GM04503 (cell line): ENCODE measurements around the gene PHLDB3.
"Not testable (repeated sequence)": the region's sequence is repeated elsewhere in the genome, so short reads cannot be mapped to it uniquely, and the experiment has no call there.

ENCODE experiments used
- DNase-seq: peaks from one replicate; pipeline ENCODE4 v3.0.0-alpha.2; 2012; ENCODE audit warnings: low read depth

PHLDB3 gene

GRCh38 chr19:43444531-43445287 lies 59.8 kb downstream of the PHLDB3 start:
- no peak for DNase-seq

GRCh38 chr19:43444091-43444490 lies 60.5 kb downstream of the PHLDB3 start:
- not testable (repeated sequence) for DNase-seq

DNA sequence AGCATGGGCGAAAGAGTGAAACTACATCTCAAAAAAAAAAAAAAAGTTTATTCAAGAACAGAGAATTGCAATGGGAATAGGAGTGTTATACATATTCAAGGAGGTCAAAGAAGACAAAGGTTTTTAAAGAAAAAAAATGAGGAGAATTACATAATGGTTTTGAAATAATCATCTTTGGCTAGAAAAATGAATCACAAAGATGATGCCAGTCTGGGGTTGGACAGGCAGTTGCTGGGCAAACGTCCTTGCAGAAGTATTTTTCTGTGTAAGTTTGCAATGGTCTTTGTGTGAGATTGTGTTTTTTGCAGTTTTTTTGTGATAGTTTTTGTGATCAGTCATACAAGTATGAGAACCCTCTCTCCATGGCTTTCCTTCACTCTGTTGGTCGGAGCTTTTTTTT lies 62.8 kb downstream of the PHLDB3 start:
- no peak for DNase-seq

GRCh38 chr19:43439709-43440063 lies 64.9 kb downstream of the PHLDB3 start:
- no peak for DNase-seq

DNA sequence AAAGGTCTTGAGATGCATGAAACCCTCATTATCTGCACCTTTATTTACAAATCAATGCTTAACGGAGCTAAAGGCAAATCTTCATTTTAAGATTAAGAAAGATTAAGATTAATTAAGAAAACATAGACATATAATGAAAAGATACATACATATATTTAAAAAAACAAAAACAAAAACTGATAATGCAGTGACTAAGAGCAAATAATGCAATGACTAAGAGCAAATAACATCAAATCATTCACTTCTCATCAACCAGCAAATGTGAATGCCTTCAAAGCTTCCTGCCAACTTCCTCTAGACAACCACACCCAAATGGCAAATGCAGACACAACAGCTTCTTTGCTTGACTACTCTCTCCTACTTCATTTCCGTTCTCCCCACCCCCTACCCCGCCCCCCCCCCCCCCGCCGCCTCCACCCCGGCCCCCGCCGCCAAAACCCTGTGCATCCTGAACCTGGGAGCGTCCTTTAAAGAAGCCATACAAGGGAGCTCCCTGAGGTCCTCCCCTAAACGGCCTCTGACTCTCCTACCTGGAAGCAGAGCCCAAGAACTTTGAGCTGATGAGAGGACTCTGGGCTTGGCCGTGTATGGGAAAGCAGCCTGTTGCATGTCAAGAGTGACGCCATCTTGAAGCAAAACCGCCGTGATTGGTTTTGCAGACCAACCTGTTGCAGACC lies 65.4 kb downstream of the PHLDB3 start:
- DNase-seq: peak; percentile 56

- DNase-seq: peak; percentile 90
Observed at GRCh38 chr19:43438291-43439031, 66.1 kb downstream of the PHLDB3 start.

GRCh38 chr19:43437712-43438111 lies 66.8 kb downstream of the PHLDB3 start:
- DNase-seq: no peak

- not testable (repeated sequence) for DNase-seq
Observed at GRCh38 chr19:43437284-43437683, 67.3 kb downstream of the PHLDB3 start.

GRCh38 chr19:43435775-43436174 lies 68.8 kb downstream of the PHLDB3 start:
- no peak for DNase-seq

DNA sequence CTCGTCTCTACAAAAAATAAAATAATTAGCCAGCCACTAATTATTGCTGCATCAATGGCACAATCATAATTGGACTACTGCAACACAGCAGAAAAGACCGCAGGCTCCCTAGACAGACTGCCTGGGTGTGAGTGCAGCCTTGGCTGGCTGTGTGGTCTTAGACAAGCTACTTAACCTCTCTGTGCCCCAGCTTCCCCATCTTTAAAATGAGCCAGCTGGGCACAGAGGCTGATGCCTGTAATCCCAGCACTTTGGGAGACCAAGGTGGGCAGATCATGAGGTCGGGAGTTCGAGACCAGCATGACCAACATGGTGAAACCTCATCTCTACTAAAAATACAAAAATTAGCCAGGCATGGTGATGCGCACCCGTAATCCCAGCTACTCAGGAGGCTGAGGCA lies 70.9 kb downstream of the PHLDB3 start:
- no peak for DNase-seq

DNA sequence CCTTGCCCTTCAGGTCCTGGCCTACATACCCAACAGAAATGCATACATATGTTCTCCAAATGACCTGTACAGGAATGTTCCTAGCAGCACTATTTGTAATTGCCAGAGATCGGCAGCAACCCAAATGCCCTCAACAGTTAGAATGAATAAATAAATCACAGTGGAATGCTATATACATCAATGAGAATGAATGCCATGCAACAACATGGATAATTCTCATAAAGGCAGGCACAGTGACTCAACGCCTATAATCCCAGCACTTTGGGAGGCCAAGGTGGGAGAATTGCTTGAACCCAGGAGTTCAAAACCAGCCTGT lies 71.2 kb downstream of the PHLDB3 start:
- no peak for DNase-seq

DNA sequence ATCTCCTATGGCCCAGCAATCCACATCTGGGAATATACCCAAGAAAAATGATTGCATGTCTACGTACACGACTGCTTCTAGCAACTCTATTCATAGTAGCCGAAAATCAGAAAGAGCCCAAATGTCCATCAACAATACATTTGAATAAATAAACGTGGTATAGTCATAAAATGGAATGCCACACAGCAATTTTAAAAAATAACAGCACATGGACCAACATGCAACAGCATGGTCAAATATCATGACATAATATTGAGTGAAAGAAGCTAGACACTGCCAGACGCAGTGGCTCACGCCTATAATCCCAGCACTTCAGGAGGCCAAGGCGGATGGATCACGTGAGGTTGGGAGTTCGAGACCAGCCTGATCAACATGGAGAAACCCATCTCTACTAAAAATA lies 73.6 kb downstream of the PHLDB3 start:
- no peak for DNase-seq

- no peak for DNase-seq
Observed at GRCh38 chr19:43430142-43430710, 74.3 kb downstream of the PHLDB3 start.

- DNase-seq: no peak
Observed at GRCh38 chr19:43429395-43429794, 75.2 kb downstream of the PHLDB3 start.

- DNase-seq: no peak
Observed at GRCh38 chr19:43425567-43426392, 78.8 kb downstream of the PHLDB3 start.
